Peyer's patch (tissue), 4 donors: ENCODE measurements around the gene ZNF800.

Source experiments
- POLR2A ChIP-seq, 2 donors: fragments of 450-650 bp; IDR thresholded peaks; one replicate each; pipeline ENCODE4 v1.5.1; 2017; ENCODE audit warnings: antibody characterized with exemption in 2 of 2, mild to moderate bottlenecking in 2 of 2, moderate library complexity in 2 of 2
- TF ChIP-seq, protein P1 (sequence below), 6 experiments: fragments of 450-650 bp in 4 of 6; fragments of 200-600 bp in 2 of 6; sonication (generic) in 1 of 6; IDR thresholded peaks; one replicate each; pipeline ENCODE4 v1.5.1; 2017 to 2019; ENCODE audit warnings: antibody characterized with exemption in 6 of 6, mild to moderate bottlenecking in 3 of 6, moderate library complexity in 1 of 6

GRCh38 chr7:127415060-127415742 is 22.7 kb upstream of the ZNF800 start:
- TF ChIP-seq, protein P1, sequence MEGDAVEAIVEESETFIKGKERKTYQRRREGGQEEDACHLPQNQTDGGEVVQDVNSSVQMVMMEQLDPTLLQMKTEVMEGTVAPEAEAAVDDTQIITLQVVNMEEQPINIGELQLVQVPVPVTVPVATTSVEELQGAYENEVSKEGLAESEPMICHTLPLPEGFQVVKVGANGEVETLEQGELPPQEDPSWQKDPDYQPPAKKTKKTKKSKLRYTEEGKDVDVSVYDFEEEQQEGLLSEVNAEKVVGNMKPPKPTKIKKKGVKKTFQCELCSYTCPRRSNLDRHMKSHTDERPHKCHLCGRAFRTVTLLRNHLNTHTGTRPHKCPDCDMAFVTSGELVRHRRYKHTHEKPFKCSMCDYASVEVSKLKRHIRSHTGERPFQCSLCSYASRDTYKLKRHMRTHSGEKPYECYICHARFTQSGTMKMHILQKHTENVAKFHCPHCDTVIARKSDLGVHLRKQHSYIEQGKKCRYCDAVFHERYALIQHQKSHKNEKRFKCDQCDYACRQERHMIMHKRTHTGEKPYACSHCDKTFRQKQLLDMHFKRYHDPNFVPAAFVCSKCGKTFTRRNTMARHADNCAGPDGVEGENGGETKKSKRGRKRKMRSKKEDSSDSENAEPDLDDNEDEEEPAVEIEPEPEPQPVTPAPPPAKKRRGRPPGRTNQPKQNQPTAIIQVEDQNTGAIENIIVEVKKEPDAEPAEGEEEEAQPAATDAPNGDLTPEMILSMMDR (IDR thresholded peaks at IDR 0.05) = no peak
- no peak for TF ChIP-seq POLR2A (IDR thresholded peaks at IDR 0.05)
